ENCODE measurements around the gene KCNJ11. TPM values are rescaled to one million over a fixed set of nuclear protein-coding genes. Genes with fewer than 3 reads are reported as not detected.

Gene KCNJ11
- total RNA-seq, 4 donors from 2014 or later = 1.7 to 5.1 (median 2.4) TPM

DNA sequence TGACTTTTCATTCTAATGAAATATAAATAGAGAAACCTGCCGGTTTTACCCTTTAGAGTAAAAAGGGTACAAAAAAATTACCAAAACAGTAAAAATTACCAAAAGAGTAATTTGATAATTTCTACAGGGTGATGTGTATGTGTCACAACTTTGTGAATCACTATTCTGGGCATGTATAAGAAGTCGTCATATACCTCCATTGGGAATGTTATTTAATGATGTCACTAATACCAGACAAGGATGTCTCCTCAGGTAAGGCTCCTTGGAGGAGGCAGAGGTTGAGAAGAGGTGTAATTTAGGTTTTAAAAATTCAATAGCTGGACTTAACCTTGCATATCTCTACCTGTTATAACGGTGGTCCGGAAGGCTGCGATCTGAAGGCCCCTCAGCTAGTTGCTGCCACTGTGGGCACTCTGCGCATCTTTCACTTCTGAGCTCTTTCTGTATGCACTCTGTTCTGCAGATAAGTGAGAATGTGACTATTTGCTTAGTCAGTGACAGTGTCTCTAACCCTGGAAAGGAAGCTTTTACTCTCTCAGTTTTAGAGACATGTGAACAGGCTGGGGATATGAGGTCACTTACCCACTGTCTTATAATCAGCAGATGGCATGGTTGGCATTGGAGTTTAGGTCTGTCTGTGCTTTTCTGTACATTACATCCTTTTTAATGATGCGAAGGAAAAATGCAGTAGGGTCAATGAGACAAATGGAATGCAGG, 37.8 kb downstream of the KCNJ11 start:
- H3K4me1 ChIP-seq = peaks cover 24% of the 10 kb centered on the region
- TF ChIP-seq POLR2A (IDR thresholded peaks at IDR 0.05) = no peak
- TF ChIP-seq POLR2AphosphoS5 (IDR thresholded peaks at IDR 0.05) = no peak
- TF ChIP-seq, protein P1, sequence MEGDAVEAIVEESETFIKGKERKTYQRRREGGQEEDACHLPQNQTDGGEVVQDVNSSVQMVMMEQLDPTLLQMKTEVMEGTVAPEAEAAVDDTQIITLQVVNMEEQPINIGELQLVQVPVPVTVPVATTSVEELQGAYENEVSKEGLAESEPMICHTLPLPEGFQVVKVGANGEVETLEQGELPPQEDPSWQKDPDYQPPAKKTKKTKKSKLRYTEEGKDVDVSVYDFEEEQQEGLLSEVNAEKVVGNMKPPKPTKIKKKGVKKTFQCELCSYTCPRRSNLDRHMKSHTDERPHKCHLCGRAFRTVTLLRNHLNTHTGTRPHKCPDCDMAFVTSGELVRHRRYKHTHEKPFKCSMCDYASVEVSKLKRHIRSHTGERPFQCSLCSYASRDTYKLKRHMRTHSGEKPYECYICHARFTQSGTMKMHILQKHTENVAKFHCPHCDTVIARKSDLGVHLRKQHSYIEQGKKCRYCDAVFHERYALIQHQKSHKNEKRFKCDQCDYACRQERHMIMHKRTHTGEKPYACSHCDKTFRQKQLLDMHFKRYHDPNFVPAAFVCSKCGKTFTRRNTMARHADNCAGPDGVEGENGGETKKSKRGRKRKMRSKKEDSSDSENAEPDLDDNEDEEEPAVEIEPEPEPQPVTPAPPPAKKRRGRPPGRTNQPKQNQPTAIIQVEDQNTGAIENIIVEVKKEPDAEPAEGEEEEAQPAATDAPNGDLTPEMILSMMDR (IDR thresholded peaks at IDR 0.05) = no peak
- no peaks in the 10 kb centered on the region for H3K36me3 ChIP-seq
- 93% methylated on average over 7 of the region's 7 CpGs for WGBS
- no peaks in the 10 kb centered on the region for H3K9me3 ChIP-seq
- H3K27ac ChIP-seq = no peak overlapping the region
- DNase-seq (ENCODE audit: low spot score in 2 of 2) = no peak
- no peaks in the 10 kb centered on the region for H3K27me3 ChIP-seq
- H3K4me3 ChIP-seq = no peak overlapping the region

- 57% methylated on average over 1 of the region's 1 CpG for WGBS
- no peaks in the 10 kb centered on the region for H3K9me3 ChIP-seq
- no peaks in the 10 kb centered on the region for H3K36me3 ChIP-seq
- no peak for DNase-seq (ENCODE audit: low spot score in 2 of 2)
- no peak overlapping the region for H3K4me3 ChIP-seq
- H3K27ac ChIP-seq = no peak overlapping the region
- H3K27me3 ChIP-seq = no peaks in the 10 kb centered on the region
- peaks cover 13% of the 10 kb centered on the region for H3K4me1 ChIP-seq
- TF ChIP-seq POLR2A (IDR thresholded peaks at IDR 0.05) = no peak
Observed at GRCh38 chr11:17347676-17348075, 40.8 kb downstream of the KCNJ11 start.

GRCh38 chr11:17343907-17344306, 44.6 kb downstream of the KCNJ11 start:
- 83% methylated on average over 1 of the region's 1 CpG for WGBS
- no peaks in the 10 kb centered on the region for H3K4me1 ChIP-seq
- no peaks in the 10 kb centered on the region for H3K36me3 ChIP-seq
- H3K9me3 ChIP-seq = no peaks in the 10 kb centered on the region
- no peak for TF ChIP-seq EP300 (IDR thresholded peaks at IDR 0.05)
- TF ChIP-seq POLR2A (IDR thresholded peaks at IDR 0.05) = no peak
- no peak for TF ChIP-seq POLR2AphosphoS5 (IDR thresholded peaks at IDR 0.05)
- TF ChIP-seq, protein P1 (IDR thresholded peaks at IDR 0.05) = no peak
- no peak overlapping the region for H3K4me3 ChIP-seq
- no peak overlapping the region for H3K27ac ChIP-seq
- DNase-seq (ENCODE audit: low spot score in 2 of 2) = no peak
- H3K27me3 ChIP-seq = no peaks in the 10 kb centered on the region

GRCh38 chr11:17343257-17343656, 45.2 kb downstream of the KCNJ11 start:
- no peaks in the 10 kb centered on the region for H3K36me3 ChIP-seq
- H3K9me3 ChIP-seq = no peaks in the 10 kb centered on the region
- WGBS = 100% methylated on average over 2 of the region's 2 CpGs
- H3K4me3 ChIP-seq = no peak overlapping the region
- TF ChIP-seq POLR2AphosphoS5 (IDR thresholded peaks at IDR 0.05) = no peak
- TF ChIP-seq, protein P1 (IDR thresholded peaks at IDR 0.05) = no peak
- TF ChIP-seq EP300 (IDR thresholded peaks at IDR 0.05) = no peak
- no peaks in the 10 kb centered on the region for H3K4me1 ChIP-seq
- H3K27me3 ChIP-seq = no peaks in the 10 kb centered on the region
- no peak for DNase-seq (ENCODE audit: low spot score in 2 of 2)
- no peak overlapping the region for H3K27ac ChIP-seq

Other genes with a start within 250 kb of the KCNJ11 start
- gene PIK3C2A, start 180.7 kb downstream of the KCNJ11 start, total RNA-seq = 10 to 100 TPM; 31.0 to 63.4 (median 43.2) TPM
- gene NUCB2, start 111.9 kb downstream of the KCNJ11 start, total RNA-seq = 10 to 100 TPM; 12.7 to 35.1 (median 31.1) TPM
- gene NCR3LG1, start 36.9 kb downstream of the KCNJ11 start, total RNA-seq = 1 to 10 TPM; 4.6 to 7.4 (median 6.3) TPM
- under 1 TPM in 1 of 4 donors, not detected in 3; 0.42 TPM for gene ABCC8, start 88.2 kb upstream of the KCNJ11 start, total RNA-seq
- not detected for gene USH1C, start 155.8 kb upstream of the KCNJ11 start, total RNA-seq
- gene OTOG, start 158.6 kb upstream of the KCNJ11 start, total RNA-seq = not detected

All from suprapubic skin (tissue), 4 donors.